GDM1 (cell line): ENCODE results near the gene WDR19.

ENCODE experiments used
- DNase-seq: peaks from one replicate; lab custom pipeline; 2025; lab: John Stamatoyannopoulos, UW

WDR19 gene

DNA sequence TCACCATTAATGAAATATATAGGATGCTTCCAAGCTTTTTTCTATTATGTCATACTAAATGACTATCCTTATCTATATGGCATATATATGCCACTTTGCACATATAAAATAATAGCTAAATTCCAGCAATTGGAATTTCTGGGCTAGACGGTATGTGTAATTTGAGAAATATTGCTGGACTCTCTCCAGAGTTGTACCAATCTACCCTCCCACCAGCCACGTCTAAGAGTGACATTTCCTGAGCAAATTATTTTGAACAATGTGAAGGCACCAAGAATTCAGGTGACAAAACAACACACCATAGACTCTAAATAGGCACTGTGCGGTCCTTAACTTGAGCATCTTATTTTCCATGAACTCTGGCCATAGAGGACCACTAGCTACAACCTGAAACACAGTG lies 121.5 kb downstream of the WDR19 start:
- no peak for DNase-seq

DNA sequence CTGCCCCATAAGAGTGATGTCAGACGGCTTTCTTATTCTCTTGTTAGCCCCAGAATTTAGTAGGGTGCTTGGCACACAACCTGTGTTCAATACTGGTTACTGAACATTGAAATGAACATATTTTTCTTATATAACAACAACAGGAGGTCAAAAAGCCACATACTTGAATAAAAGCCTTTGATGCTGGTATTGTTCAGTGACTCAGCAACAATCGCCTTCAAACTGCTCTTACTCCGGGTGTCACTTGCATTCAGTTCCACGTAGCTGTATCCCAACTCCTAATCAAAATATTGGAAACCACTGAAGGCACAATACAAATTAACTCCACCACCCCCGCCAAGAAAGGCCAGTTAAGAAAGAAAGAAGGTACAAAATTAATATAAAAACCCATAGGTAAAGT lies 122.3 kb downstream of the WDR19 start:
- DNase-seq, result no peak

DNA sequence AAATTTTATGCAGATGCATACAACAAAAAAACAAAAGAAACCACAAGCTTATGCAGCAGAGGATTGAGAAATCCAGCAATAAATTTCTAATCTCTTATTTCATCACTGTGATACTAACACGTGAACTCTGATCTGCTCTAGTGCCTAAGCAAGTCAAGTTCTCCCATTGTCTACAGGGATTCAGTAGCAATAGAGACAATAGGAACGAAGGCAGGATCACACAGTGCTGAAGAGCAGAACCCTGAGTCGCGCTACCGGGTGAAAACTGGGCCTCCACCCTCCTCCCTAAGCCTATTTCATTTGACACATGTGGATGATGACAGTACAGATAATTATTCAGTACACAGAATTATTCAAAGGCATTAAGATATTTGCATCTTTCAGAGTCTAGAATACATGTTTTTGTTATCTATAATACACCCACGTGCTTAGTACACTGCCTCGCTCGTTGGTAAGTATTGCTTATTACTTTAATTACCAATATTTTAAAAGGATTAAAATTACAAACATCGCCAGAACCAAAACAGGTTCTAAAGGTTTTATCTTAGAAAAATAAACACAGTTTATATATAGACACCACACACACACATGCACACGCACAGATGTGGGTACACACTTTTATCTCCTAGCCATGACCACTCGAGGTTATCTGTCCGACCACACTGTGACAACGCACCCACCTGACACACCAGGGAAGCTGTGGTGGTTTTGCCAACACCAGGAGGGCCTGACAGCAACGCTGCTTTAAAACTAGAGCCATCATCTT lies 123.8 kb downstream of the WDR19 start:
- DNase-seq, result no peak

DNA sequence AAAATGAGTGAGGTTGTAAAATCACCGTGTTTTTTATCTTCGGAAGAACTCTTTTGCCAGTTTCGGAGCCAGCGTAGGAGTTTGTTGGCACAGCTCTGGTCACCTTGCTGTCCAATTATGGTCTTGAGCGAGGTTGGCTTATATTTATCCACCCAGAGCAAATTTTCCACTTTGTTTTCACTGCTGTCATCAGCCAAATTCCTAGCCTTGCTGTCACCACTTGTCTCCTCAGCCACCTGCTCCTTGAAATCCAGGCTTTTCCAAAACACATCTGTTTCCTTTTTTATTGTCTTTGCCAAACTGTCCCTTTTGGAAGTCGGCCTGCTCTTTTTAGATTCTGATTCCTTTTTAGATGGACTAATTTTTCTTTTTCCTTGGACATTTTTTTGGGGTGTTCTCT lies 126.3 kb downstream of the WDR19 start:
- DNase-seq, result no peak

DNA sequence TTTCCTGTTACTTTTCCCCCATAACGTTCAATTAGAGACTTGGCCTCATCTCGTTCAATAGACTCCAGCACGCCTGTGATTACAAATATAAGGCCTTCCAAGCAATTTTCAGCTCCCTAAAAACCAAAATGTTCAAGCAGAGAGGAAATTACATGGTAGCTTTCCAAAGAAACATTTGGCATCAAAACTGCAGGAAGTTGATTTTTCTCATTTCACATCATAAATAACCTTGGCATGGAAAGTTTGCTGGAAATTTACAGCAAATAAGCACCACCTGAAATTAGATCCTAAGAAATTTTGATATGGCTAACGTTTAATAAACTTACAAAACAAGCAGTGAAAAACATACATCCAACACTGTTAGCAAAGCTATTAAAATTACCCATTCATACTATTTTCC lies 130.5 kb downstream of the WDR19 start:
- no peak for DNase-seq

DNA sequence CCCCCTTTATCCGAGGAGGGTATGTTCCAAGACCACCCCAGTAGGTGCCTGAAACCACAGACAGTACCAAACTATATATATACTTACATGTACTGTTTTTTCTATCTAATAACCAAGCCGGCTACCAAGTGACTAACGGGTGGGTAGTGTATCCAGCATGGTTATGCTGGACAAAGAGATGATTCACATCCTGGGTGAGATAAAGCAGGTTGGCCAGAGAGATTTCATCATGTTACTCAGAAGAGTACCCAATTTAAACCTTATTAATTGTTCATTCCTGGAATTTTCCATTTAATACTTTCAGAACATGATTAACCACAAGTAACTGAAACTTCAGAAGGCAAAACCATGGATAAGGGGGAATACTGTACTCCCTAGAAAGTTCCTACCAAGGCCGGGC lies 137.3 kb downstream of the WDR19 start:
- no peak for DNase-seq

DNA sequence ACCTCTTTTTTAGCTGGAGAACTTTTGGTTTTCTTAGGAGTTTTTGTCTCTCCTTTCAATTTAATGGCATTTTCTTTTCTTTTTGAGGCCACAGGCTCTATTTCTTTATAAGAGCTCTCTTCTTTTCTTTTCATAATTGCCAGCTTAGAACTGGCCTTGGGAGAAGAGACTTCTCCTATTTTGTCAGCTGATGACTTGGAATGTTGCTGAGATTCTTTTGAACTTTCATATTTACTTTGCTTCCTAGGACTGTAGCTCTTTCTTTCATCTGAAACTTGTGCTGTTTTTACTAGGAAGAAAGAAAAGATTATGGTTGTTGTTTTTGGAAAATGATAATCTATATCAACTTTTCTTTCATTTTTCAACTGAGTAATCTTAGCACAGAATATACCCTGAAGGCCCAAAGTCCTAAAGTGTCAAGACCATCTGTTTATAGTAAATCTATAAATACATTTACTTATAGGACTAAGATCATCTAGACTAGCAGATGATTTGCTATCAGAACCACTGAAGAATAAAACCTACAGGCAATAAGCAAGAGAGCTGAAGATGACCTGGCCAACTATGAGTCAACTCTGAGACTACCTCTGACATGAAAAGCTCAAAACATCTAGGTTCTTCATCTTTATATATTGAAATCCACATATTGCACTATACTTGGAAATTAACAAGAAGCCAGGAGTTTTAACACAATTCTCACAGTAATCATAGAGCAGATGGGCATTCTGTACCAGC lies 138.2 kb downstream of the WDR19 start:
- DNase-seq, result no peak

DNA sequence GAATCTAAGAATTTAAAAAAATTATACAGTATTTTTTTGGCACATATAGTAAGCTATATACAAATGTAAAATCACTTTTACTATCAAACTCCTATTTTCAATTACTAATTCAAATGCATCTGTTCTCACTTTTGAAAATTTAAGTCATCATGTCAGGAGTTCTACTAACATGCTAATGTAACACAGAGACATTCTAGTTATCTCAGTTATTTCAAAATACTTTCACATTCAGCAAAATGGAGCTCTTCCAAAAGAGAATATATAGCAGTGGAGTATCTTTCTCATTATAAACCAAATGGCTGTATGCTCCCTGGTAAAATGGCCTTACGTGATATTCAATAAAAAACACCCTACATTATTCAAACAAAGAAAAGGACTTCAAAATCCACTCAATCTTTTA lies 141.5 kb downstream of the WDR19 start:
- DNase-seq, result no peak

DNA sequence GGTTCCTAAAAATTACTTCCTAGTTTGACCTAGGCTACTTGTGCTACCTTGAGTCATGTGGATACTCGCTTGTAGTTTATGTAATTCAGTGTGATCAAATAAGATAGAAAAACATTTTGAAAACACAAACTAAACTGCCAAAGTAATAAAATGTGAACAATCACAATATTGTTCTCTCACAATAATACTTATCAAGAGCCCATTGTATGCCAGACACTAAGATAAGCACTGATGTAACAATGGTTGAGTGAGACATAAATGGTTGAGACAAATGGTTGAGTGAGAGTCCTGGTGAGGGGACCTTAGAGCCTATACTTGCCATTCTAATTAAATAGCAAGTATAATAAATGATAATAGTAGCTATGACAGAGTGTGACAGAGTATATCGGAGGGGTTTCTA lies 142.1 kb downstream of the WDR19 start:
- DNase-seq, result no peak

DNA sequence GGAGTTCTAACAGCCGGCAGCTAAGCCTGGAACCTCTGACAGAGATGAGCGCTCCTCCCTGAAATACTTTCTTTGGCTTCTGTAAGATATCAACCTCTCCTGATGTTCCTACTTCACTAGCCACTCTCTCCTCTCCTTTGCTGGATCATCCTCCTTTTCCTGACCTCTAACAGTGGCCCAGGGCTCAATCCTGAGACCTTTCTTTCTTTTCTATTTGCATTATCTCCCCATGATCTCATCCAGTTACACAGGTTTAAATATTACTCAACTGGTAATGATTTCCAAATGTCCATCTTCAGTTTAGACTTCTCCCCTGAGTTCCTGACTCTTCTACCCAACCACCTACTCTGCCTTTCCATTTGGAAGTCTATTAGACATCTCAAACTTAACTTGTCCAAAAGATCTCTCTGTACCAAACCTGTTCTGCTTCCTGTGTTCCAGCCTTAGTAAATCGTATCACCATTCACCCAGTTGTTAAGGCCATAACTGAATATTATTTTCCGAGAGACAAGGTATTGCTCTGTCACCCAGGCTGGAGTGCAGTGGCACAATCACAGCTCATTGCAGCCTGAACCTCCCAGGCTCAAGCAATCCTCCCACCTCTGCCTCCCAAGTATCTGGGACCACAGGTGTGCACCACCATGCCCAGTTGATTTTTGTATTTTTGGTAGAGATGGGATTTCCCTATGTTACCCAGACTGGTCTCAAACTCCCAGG lies 142.7 kb downstream of the WDR19 start:
- DNase-seq, result no peak

DNA sequence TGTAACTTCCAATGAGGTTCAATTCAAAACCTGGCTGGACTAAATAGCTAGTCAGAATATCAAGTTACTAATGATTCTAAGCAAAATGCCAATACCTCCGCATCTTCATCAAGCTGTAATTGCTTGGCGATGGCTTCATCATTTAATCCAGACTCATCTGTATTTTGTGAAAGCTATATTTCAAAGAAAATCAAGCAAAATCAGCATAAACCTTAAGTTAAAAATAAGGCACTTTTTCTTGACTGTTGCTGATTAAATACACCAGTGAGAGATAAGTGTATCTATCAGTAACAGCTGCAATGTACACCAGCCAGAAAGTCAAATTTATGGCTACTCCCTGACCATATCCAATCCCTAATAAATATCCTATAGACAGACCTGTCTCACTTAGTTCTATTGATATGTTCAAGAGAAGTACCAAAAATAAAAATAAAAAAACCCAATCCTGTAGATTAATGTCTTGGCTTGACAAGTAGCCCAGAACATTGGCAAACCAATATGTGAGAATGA lies 144.2 kb downstream of the WDR19 start:
- no peak for DNase-seq

DNA sequence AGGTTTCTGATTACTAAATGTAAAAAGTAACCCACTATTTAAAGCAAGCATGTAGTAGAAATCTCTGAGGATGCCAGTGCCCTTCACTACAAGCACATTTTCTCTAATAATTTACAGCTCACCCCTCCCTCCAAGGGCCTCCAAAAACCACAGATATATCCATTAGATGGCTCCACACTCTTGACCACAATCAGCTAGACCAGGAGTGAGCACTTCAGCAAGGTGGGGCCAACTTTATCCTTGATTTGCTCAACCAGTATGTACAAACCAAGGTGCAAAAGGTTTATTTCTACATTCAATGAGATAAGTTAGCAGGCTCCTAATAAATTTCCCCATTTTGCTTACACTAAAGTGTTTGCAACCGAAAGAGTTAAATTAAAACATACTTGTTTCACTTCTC lies 148.0 kb downstream of the WDR19 start:
- no peak for DNase-seq

DNA sequence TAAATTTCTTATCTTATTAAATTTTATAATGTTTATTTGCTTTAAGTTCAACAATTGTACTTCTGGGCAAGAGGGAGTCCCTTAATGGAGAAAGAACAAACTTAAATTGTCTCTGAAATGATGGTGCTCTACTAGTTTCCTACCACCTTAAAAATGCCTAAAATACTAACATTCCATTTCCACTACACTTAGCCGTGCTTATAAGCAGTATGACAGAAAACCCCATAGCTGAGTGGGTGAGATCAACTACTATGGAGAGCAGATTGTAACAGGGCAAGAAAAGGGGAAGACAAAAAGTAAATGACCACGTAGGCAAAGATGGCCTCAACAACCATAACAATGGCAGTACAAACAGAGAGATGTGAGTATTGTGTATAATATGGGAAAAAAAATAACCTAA lies 148.9 kb downstream of the WDR19 start:
- no peak for DNase-seq
